ENCODE results near the gene SRPK1. TPM values are rescaled to one million over a fixed set of nuclear protein-coding genes. Genes with fewer than 3 reads are reported as not detected.

The SRPK1 gene
- total and polyA plus RNA-seq, 2 of the 13 experiments (the other 11 are each of a cell fraction or from before 2014, with no cell fraction given): 56.4 to 142 TPM

GRCh38 chr6:35945650-35946025, 24.7 kb upstream of the SRPK1 start (continued):
- TF ChIP-seq ZNF703 (CRISPR knock-in tag; IDR thresholded peaks at IDR 0.05; ENCODE audit: borderline replicate concordance): no peak
- no peak for TF ChIP-seq KAT8 (CRISPR knock-in tag; IDR thresholded peaks at IDR 0.05)
- no peak for TF ChIP-seq ZNF331 (CRISPR knock-in tag; IDR thresholded peaks at IDR 0.05)
- no peak for TF ChIP-seq HDAC1 (CRISPR knock-in tag; IDR thresholded peaks at IDR 0.05)
- TF ChIP-seq ZNF280D (CRISPR knock-in tag; IDR thresholded peaks at IDR 0.05): no peak
- no peak for TF ChIP-seq ZNF530 (CRISPR knock-in tag; IDR thresholded peaks at IDR 0.05; ENCODE audit: low read depth)

GRCh38 chr6:35943390-35943789, 22.5 kb upstream of the SRPK1 start:
- Histone ChIP-seq H3K27ac (ENCODE audit: extremely low read length, insufficient read depth, low read length) (no peak overlapping the region), H3K4me1 (ENCODE audit: insufficient read depth, low read length) (peaks cover 32% of the 10 kb centered on the region), H2AFZ (ENCODE audit: low read length) (no peak overlapping the region), H3K4me2 (ENCODE audit: low read depth, low read length) (no peak overlapping the region), H4K20me1 (ENCODE audit: insufficient read depth, low read length) (no peaks in the 10 kb centered on the region), H3K79me2 (ENCODE audit: insufficient read depth, low read length) (no peaks in the 10 kb centered on the region), H3K9me3 (ENCODE audit: low read length) (no peaks in the 10 kb centered on the region), H3K27me3 (ENCODE audit: control insufficient read depth in 1 of 2, insufficient read depth in 2 of 2, low read length in 2 of 2) (no peaks in the 10 kb centered on the region), H3K9ac (ENCODE audit: insufficient read depth, low read depth, low read length) (no peak overlapping the region), H3K36me3 (replicated peaks in 1 of 2; ENCODE audit: control insufficient read depth in 1 of 2, insufficient read depth in 2 of 2, low read length in 2 of 2) (no peaks in the 10 kb centered on the region), H3K4me3 (replicated peaks in 1 of 3; ENCODE audit: insufficient read depth in 1 of 3, low read depth in 2 of 3, low read length in 3 of 3) (no peak overlapping the region)
- 97% methylated on average over 1 of the region's 1 CpG for WGBS (ENCODE audit: low lambda C conversion rate)
- POLR2A ChIA-PET: no interaction called here
- ATAC-seq: no peak
- intact Hi-C loops (cut with micrococcal nuclease; ENCODE audit: unreplicated experiment): loop anchor here (10.0 kb wide), 1 partner anchor 81 kb away; the partner anchor contains the start of genes MAPK14 and SLC26A8
- CTCF ChIA-PET (ENCODE audit: low intra/inter-chr PET ratio, low total read pairs): no interaction called here
- DNase-seq (ENCODE audit: low spot score): no peak
- no TSS peak for BruUV-seq (replicated peaks)
- no peak for TF ChIP-seq ZNF318 (CRISPR knock-in tag; IDR thresholded peaks at IDR 0.05)
- TF ChIP-seq IRF1 (CRISPR knock-in tag; IDR thresholded peaks at IDR 0.05; ENCODE audit: low read depth): no peak
- no peak for TF ChIP-seq PLSCR1 (CRISPR knock-in tag; IDR thresholded peaks at IDR 0.05; ENCODE audit: borderline replicate concordance)
- no peak for FAIRE-seq
- in situ Hi-C loops (cut with HindIII; ENCODE audit: extremely low pct_ligation_motif_present, low pct_unique_long_range_greater_than_20kb): no loop called here

All from HepG2 (cell line).